ENCODE data around the gene NR2F2.

- no peak for TF ChIP-seq CTCF (IDR thresholded peaks at IDR 0.05; ENCODE audit: low read length)
- no peak for TF ChIP-seq EZH2 (IDR thresholded peaks at IDR 0.05; ENCODE audit: borderline replicate concordance, low read length)
Measured at GRCh38 chr15:96353416-96353929, 23.0 kb downstream of the NR2F2 start.

All from OCI-LY1 (cell line).